Hepatocyte (in vitro differentiated cells): ENCODE results near the gene TGM4. TPM values are rescaled to one million over a fixed set of nuclear protein-coding genes. Genes with fewer than 3 reads are reported as not detected.

Experiments used
- DNase-seq: peaks from one replicate; pipeline ENCODE4 v3.0.0-alpha.2; 2016; ENCODE audit warnings: low spot score
- H2AFZ ChIP-seq: fragments of 200-600 bp; sonication (generic); 2 replicates; pipeline ENCODE4 v1.6.0; 2016; ENCODE audit warnings: antibody characterized with exemption, mild to moderate bottlenecking
- H3K27ac ChIP-seq: fragments of 200-600 bp; sonication (generic); 2 replicates; pipeline ENCODE4 v1.5.1; 2016; ENCODE audit warnings: mild to moderate bottlenecking
- H3K27me3 ChIP-seq: fragments of 200-600 bp; sonication (generic); 2 replicates; pipeline ENCODE4 v1.6.1; 2016
- H3K36me3 ChIP-seq: fragments of 200-600 bp; sonication (generic); replicated peaks from 2 replicates; pipeline ENCODE4 v1.5.1; 2016; ENCODE audit warnings: low read depth; ENCODE audit not compliant: insufficient read depth
- H3K4me1 ChIP-seq: fragments of 200-600 bp; sonication (generic); 2 replicates; pipeline ENCODE4 v1.5.1; 2016; ENCODE audit warnings: mild to moderate bottlenecking, moderate library complexity; ENCODE audit not compliant: insufficient read depth
- H3K4me2 ChIP-seq: fragments of 200-600 bp; sonication (generic); 2 replicates; pipeline ENCODE4 v1.6.0; 2016
- H3K4me3 ChIP-seq: fragments of 200-600 bp; sonication (generic); 2 replicates; pipeline ENCODE4 v1.5.1; 2016; ENCODE audit warnings: mild to moderate bottlenecking
- H3K79me2 ChIP-seq: fragments of 200-600 bp; sonication (generic); 2 replicates; pipeline ENCODE4 v1.6.0; 2017; ENCODE audit warnings: mild to moderate bottlenecking
- H3K9me2 ChIP-seq: fragments of 200-600 bp; sonication (generic); replicated peaks from 2 replicates; pipeline ENCODE4 v1.6.0; 2017; ENCODE audit warnings: mild to moderate bottlenecking; ENCODE audit not compliant: insufficient read depth
- H3K9me3 ChIP-seq: fragments of 200-600 bp; sonication (generic); 2 replicates; pipeline ENCODE4 v1.5.1; 2016; ENCODE audit warnings: low read depth, mild to moderate bottlenecking
- H4K20me1 ChIP-seq: fragments of 200-600 bp; sonication (generic); 2 replicates; pipeline ENCODE4 v1.6.0; 2016; ENCODE audit warnings: mild to moderate bottlenecking; ENCODE audit not compliant: insufficient read depth, poor library complexity, severe bottlenecking
- CTCF ChIP-seq: fragments of 200-600 bp; sonication (generic); IDR thresholded peaks from 2 replicates; pipeline ENCODE4 v1.5.1; 2016; ENCODE audit warnings: antibody characterized with exemption, mild to moderate bottlenecking; ENCODE audit not compliant: poor library complexity
- EZH2 ChIP-seq: fragments of 200-600 bp; sonication (generic); IDR thresholded peaks from 2 replicates; pipeline ENCODE4 v1.6.1; 2016; ENCODE audit warnings: antibody characterized with exemption, mild to moderate bottlenecking, borderline replicate concordance
- EZH2phosphoT487 ChIP-seq: fragments of 200-600 bp; sonication (generic); IDR thresholded peaks from one replicate; pipeline ENCODE4 v1.6.1; 2018; ENCODE audit warnings: antibody characterized with exemption, mild to moderate bottlenecking, low read depth, moderate library complexity; ENCODE audit not compliant: unreplicated experiment, severe bottlenecking
- WGBS: methylation state at CpG from one replicate; pipeline ENCODE4 v1.1.6; 2016; ENCODE audit warnings: low lambda C conversion rate; ENCODE audit errors: missing lambda C conversion rate; 5-methylcytosine and 5-hydroxymethylcytosine counted together
- polyA plus RNA-seq: library from polyadenylated mRNA; unstranded; fragments of >200 nt; fragmentation: Nextera tagmentation; extraction: Ambion mirVana; gene quantifications from 2 replicates; pipeline ENCODE4 v1.2.1, GENCODE V29; 2016
- total RNA-seq: library from RNA; depleted of rRNA; stranded (reverse); fragments of >200 nt; gene quantifications from 2 replicates; pipeline ENCODE4 v1.2.3, GENCODE V29; 2014

The TGM4 gene
- total and polyA plus RNA-seq, 2 experiments from 2014 or later, result 0.43 TPM; not detected in 1

- 96% methylated on average over 1 of the region's 1 CpG for WGBS
- Histone ChIP-seq H3K9me2 (no peaks in the 10 kb centered on the region), H3K27ac (no peak overlapping the region), H4K20me1 (no peaks in the 10 kb centered on the region), H3K9me3 (no peaks in the 10 kb centered on the region), H3K79me2 (no peaks in the 10 kb centered on the region), H3K4me2 (no peak overlapping the region), H3K4me1 (no peaks in the 10 kb centered on the region), H3K27me3 (no peaks in the 10 kb centered on the region), H2AFZ (no peak overlapping the region), H3K4me3 (no peak overlapping the region), H3K36me3 (no peaks in the 10 kb centered on the region)
- DNase-seq, result no peak
- TF ChIP-seq EZH2phosphoT487, result no peak
- no peak for TF ChIP-seq CTCF
- no peak for TF ChIP-seq EZH2
Observed at GRCh38 chr3:44832032-44832431, 42.4 kb upstream of the TGM4 start.

GRCh38 chr3:44832965-44833364 is 41.4 kb upstream of the TGM4 start:
- no peaks in the 10 kb centered on the region for H4K20me1 ChIP-seq
- H3K9me3 ChIP-seq, result no peaks in the 10 kb centered on the region
- no peak overlapping the region for H3K4me3 ChIP-seq
- no peaks in the 10 kb centered on the region for H3K9me2 ChIP-seq
- no peaks in the 10 kb centered on the region for H3K27me3 ChIP-seq
- 98% methylated on average over 2 of the region's 2 CpGs for WGBS
- no peak overlapping the region for H2AFZ ChIP-seq
- H3K27ac ChIP-seq, result no peak overlapping the region
- H3K79me2 ChIP-seq, result no peaks in the 10 kb centered on the region
- TF ChIP-seq EZH2 (no peak), EZH2phosphoT487 (no peak), CTCF (no peak)
- no peaks in the 10 kb centered on the region for H3K36me3 ChIP-seq
- H3K4me2 ChIP-seq, result no peak overlapping the region
- no peaks in the 10 kb centered on the region for H3K4me1 ChIP-seq
- no peak for DNase-seq

- Histone ChIP-seq H3K27ac (no peak overlapping the region), H3K9me2 (no peaks in the 10 kb centered on the region), H4K20me1 (no peaks in the 10 kb centered on the region), H3K4me2 (no peak overlapping the region), H3K36me3 (no peaks in the 10 kb centered on the region), H3K4me3 (no peak overlapping the region), H3K79me2 (no peaks in the 10 kb centered on the region), H3K27me3 (no peaks in the 10 kb centered on the region), H3K4me1 (no peaks in the 10 kb centered on the region), H3K9me3 (no peaks in the 10 kb centered on the region), H2AFZ (no peak overlapping the region)
- no peak for DNase-seq
- TF ChIP-seq EZH2, result no peak
- TF ChIP-seq EZH2phosphoT487, result no peak
- TF ChIP-seq CTCF, result no peak
- WGBS, result 91% methylated on average over 7 of the region's 7 CpGs
Observed at GRCh38 chr3:44833394-44833793, 41.0 kb upstream of the TGM4 start.

- no peak overlapping the region for H3K27ac ChIP-seq
- DNase-seq, result no peak
- no peak overlapping the region for H3K4me3 ChIP-seq
Observed at GRCh38 chr3:44835684-44836083, 38.7 kb upstream of the TGM4 start.

More at GRCh38 chr3:44835684-44836083, 38.7 kb upstream of the TGM4 start:
- Histone ChIP-seq H3K79me2 (no peaks in the 10 kb centered on the region), H3K9me2 (no peaks in the 10 kb centered on the region), H3K4me1 (no peaks in the 10 kb centered on the region), H3K9me3 (no peaks in the 10 kb centered on the region), H3K27me3 (no peaks in the 10 kb centered on the region), H2AFZ (no peak overlapping the region), H3K36me3 (no peaks in the 10 kb centered on the region), H4K20me1 (no peaks in the 10 kb centered on the region), H3K4me2 (no peak overlapping the region)
- WGBS, result 98% methylated on average over 3 of the region's 3 CpGs
- TF ChIP-seq CTCF (no peak), EZH2 (no peak), EZH2phosphoT487 (no peak)
